ENCODE measurements around the gene RAN. TPM values are rescaled to one million over a fixed set of nuclear protein-coding genes. Genes with fewer than 3 reads are reported as not detected.
"Not testable (repeated sequence)": the region's sequence is repeated elsewhere in the genome, so short reads cannot be mapped to it uniquely, and the experiment has no call there.

Gene RAN
- total RNA-seq, 1 donor from 2014 or later: 519 TPM

DNA sequence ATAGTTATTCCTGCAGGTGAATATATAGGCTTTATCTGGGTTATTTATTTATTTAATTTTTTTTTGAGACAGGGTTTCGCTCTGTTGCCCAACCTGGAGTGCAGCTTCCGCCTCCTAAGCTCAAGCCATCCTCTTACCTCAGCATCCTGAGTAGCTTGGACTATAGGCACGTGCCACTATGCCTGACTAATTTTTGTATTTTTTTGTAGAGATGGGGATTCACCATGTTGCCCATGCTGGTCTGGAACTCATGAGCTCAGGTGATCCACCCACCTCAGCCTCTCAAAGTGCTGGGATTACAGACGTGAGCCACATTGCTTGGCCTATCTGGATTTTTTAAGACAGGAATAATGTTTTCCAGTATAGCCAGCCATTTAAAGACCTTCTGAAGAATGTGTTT is 2.0 kb downstream of the RAN start:
- H3K36me3 Mint-ChIP-seq (ENCODE audit: low read depth): peaks cover 41% of the 10 kb centered on the region
- no peak overlapping the region for H3K27ac Mint-ChIP-seq (ENCODE audit: unreplicated experiment)
- H3K4me3 Mint-ChIP-seq (ENCODE audit: unreplicated experiment): peak overlapping the region; percentile 88
- H3K4me1 Mint-ChIP-seq (ENCODE audit: low read depth): peaks cover 42% of the 10 kb centered on the region
- no peak for DNase-seq (ENCODE audit: low spot score)
- TF ChIP-seq, protein P1, sequence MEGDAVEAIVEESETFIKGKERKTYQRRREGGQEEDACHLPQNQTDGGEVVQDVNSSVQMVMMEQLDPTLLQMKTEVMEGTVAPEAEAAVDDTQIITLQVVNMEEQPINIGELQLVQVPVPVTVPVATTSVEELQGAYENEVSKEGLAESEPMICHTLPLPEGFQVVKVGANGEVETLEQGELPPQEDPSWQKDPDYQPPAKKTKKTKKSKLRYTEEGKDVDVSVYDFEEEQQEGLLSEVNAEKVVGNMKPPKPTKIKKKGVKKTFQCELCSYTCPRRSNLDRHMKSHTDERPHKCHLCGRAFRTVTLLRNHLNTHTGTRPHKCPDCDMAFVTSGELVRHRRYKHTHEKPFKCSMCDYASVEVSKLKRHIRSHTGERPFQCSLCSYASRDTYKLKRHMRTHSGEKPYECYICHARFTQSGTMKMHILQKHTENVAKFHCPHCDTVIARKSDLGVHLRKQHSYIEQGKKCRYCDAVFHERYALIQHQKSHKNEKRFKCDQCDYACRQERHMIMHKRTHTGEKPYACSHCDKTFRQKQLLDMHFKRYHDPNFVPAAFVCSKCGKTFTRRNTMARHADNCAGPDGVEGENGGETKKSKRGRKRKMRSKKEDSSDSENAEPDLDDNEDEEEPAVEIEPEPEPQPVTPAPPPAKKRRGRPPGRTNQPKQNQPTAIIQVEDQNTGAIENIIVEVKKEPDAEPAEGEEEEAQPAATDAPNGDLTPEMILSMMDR (IDR thresholded peaks at IDR 0.05): no peak
- H3K27me3 Mint-ChIP-seq (ENCODE audit: low read depth): no peaks in the 10 kb centered on the region
- H3K9me3 Mint-ChIP-seq (ENCODE audit: low read depth): no peaks in the 10 kb centered on the region

DNA sequence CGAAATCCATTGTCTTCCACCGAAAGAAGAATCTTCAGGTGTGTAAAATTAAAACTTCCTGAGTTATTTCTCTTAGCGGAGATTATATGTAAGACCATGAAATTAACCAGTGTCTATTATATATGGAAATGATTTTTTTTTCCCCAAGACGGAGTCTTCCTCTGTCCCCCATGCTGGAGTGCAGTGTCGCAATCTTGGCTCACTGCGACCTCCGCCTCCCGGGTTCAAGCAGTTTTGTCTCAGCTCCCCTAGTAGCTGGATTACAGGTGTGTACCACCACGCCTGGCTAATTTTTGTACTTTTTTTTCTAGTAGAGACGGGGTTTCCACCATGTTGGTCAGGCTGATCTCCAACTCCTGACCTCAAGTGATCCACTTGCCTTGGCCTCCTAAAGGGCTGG is 2.8 kb downstream of the RAN start:
- H3K36me3 Mint-ChIP-seq (ENCODE audit: low read depth): peaks cover 41% of the 10 kb centered on the region
- TF ChIP-seq, protein P1 (IDR thresholded peaks at IDR 0.05): no peak
- no peak for DNase-seq (ENCODE audit: low spot score)
- H3K27me3 Mint-ChIP-seq (ENCODE audit: low read depth): no peaks in the 10 kb centered on the region
- H3K4me3 Mint-ChIP-seq (ENCODE audit: unreplicated experiment): no peak overlapping the region
- no peak overlapping the region for H3K27ac Mint-ChIP-seq (ENCODE audit: unreplicated experiment)
- H3K9me3 Mint-ChIP-seq (ENCODE audit: low read depth): no peaks in the 10 kb centered on the region
- peaks cover 42% of the 10 kb centered on the region for H3K4me1 Mint-ChIP-seq (ENCODE audit: low read depth)

DNA sequence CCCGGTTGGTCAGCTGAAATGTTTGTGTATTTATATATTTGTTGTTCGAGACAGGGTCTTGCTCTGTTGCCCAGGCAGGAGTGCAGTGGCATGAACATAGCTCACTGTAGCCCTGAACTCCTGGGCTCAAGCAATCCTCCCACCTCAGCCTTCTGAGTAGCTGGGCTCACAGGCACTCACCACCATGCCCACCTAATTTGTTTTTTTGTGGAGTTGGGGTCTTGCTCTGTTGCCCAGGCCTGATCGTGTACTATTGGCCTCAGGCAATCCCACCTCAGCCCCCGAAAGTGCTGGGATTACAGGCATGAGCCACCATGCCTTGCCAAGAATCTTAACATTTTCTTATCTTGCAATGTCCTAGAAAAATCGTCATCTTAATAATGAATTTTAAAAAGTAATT is 3.3 kb downstream of the RAN start:
- Mint-ChIP-seq H3K4me1 (ENCODE audit: low read depth) (peaks cover 44% of the 10 kb centered on the region), H3K27ac (ENCODE audit: unreplicated experiment) (peak overlapping the region; percentile 12), H3K9me3 (ENCODE audit: low read depth) (no peaks in the 10 kb centered on the region), H3K27me3 (ENCODE audit: low read depth) (no peaks in the 10 kb centered on the region), H3K4me3 (ENCODE audit: unreplicated experiment) (no peak overlapping the region), H3K36me3 (ENCODE audit: low read depth) (peaks cover 41% of the 10 kb centered on the region)
- TF ChIP-seq, protein P1 (IDR thresholded peaks at IDR 0.05): no peak
- DNase-seq (ENCODE audit: low spot score): peak; percentile 27

DNA sequence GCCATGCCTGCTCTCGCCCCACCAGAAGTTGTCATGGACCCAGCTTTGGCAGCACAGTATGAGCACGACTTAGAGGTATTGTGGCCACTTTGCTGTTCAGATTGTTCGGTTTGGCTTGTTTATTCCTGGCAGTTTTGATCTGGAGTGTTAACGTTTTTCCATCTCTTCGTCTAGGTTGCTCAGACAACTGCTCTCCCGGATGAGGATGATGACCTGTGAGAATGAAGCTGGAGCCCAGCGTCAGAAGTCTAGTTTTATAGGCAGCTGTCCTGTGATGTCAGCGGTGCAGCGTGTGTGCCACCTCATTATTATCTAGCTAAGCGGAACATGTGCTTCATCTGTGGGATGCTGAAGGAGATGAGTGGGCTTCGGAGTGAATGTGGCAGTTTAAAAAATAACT is 3.8 kb downstream of the RAN start:
- not testable (repeated sequence) for H3K27me3 Mint-ChIP-seq (ENCODE audit: low read depth); H3K9me3 Mint-ChIP-seq (ENCODE audit: low read depth); H3K4me3 Mint-ChIP-seq (ENCODE audit: unreplicated experiment)
- Mint-ChIP-seq H3K36me3 (ENCODE audit: low read depth) (peaks cover 41% of the 10 kb centered on the region), H3K27ac (ENCODE audit: unreplicated experiment) (peak overlapping the region; percentile 17), H3K4me1 (ENCODE audit: low read depth) (peaks cover 42% of the 10 kb centered on the region)
- peak; percentile 11 for DNase-seq (ENCODE audit: low spot score)

DNA sequence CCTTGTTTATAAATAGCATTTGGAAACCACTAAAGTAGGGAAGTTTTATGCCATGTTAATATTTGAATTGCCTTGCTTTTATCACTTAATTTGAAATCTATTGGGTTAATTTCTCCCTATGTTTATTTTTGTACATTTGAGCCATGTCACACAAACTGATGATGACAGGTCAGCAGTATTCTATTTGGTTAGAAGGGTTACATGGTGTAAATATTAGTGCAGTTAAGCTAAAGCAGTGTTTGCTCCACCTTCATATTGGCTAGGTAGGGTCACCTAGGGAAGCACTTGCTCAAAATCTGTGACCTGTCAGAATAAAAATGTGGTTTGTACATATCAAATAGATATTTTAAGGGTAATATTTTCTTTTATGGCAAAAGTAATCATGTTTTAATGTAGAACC is 4.4 kb downstream of the RAN start:
- TF ChIP-seq, protein P1 (IDR thresholded peaks at IDR 0.05): no peak
- no peaks in the 10 kb centered on the region for H3K9me3 Mint-ChIP-seq (ENCODE audit: low read depth)
- H3K36me3 Mint-ChIP-seq (ENCODE audit: low read depth): peaks cover 41% of the 10 kb centered on the region
- H3K4me1 Mint-ChIP-seq (ENCODE audit: low read depth): peaks cover 36% of the 10 kb centered on the region
- no peak overlapping the region for H3K27ac Mint-ChIP-seq (ENCODE audit: unreplicated experiment)
- H3K4me3 Mint-ChIP-seq (ENCODE audit: unreplicated experiment): no peak overlapping the region
- no peak for DNase-seq (ENCODE audit: low spot score)
- H3K27me3 Mint-ChIP-seq (ENCODE audit: low read depth): no peaks in the 10 kb centered on the region

DNA sequence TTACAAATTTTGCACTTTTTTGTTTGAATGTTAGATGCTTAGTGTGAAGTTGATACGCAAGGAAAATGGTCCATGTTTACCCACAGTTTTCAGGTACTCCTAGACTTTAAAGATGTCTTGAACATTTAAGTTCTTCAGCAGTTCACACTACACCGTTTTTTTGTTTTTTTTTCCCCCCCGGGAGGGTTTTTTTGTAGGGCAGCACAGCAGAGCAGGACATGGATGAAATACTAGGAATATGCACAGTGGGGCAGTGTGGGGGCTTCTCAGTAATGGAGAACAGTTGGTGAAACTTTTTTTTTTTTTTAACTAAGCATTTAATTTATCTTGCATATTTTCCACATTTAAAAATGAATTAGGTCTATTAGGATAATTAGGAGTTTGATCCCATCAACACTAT is 4.9 kb downstream of the RAN start:
- Mint-ChIP-seq H3K36me3 (ENCODE audit: low read depth) (peaks cover 41% of the 10 kb centered on the region), H3K27ac (ENCODE audit: unreplicated experiment) (no peak overlapping the region), H3K4me1 (ENCODE audit: low read depth) (peaks cover 35% of the 10 kb centered on the region), H3K9me3 (ENCODE audit: low read depth) (no peaks in the 10 kb centered on the region), H3K4me3 (ENCODE audit: unreplicated experiment) (no peak overlapping the region), H3K27me3 (ENCODE audit: low read depth) (no peaks in the 10 kb centered on the region)
- TF ChIP-seq, protein P1 (IDR thresholded peaks at IDR 0.05): peak; percentile 36
- DNase-seq (ENCODE audit: low spot score): no peak

All from chondrocyte (in vitro differentiated cells).